Astrocyte (in vitro differentiated cells and primary cell): ENCODE data around the gene ATAD2B.

Source experiments
- CTCF ChIP-seq: IDR thresholded peaks from 2 replicates; pipeline ENCODE4 v1.5.1; 2011; ENCODE audit warnings: low read depth, mild to moderate bottlenecking, inconsistent platforms, low read length, moderate library complexity; ENCODE audit not compliant: insufficient read depth
- EZH2 ChIP-seq: IDR thresholded peaks from 2 replicates; pipeline ENCODE4 v1.6.1; 2012; ENCODE audit warnings: mild to moderate bottlenecking, low read length, inconsistent platforms; ENCODE audit not compliant: insufficient read depth

DNA sequence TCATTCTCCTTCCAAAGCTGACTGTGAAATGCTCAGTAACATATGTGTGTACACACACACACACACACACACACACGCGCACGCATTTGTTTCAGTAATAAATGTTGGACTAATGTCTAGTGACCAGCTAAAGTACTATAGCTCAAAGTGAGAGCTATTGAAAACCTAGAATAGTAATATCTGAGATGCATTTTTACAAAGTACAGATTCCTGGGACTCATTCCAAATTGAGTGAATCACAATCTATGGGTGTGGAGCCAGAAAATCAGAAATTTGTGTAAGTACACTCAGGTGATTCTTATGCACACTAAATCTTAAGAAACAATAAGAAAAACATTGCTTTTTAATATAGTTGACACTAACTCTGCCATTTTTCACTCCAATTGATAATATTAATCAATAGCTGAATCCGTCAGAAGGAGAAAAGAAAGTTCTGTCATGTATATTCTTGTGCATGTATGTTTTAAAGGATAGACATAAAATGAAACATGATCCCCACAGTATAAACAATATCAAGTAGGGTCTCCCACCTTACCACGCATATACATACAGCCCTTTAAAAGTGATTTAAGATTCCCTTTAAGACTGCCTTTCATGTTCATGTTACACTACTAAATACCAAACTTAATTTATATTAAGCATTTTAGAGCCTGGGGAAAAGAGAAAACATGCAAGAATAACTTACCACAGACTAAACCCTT, 123.5 kb downstream of the ATAD2B start:
- TF ChIP-seq CTCF (no peak), EZH2 (no peak)
